ENCODE measurements around the gene ASCL1.

- TF ChIP-seq YY1 (IDR thresholded peaks at IDR 0.05; ENCODE audit: low read depth) (no peak), EP300 (IDR thresholded peaks at IDR 0.05; ENCODE audit: borderline replicate concordance) (no peak), CEBPB (IDR thresholded peaks at IDR 0.05) (no peak), RAD21 (IDR thresholded peaks at IDR 0.05; ENCODE audit: low read depth) (no peak), USF1 (IDR thresholded peaks at IDR 0.05) (no peak), CREB1 (IDR thresholded peaks at IDR 0.05; ENCODE audit: low read depth) (no peak), EGR1 (IDR thresholded peaks at IDR 0.05) (no peak)
- TF ChIP-seq, protein P1, sequence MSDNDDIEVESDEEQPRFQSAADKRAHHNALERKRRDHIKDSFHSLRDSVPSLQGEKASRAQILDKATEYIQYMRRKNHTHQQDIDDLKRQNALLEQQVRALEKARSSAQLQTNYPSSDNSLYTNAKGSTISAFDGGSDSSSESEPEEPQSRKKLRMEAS (IDR thresholded peaks at IDR 0.05) = no peak
These were observed 32.9 kb downstream of the ASCL1 start for GRCh38 chr12:102990419-102990818.
